HG03520 (cell line): ENCODE measurements around the gene EPB41L4A.

Experiments used
- ATAC-seq: cut with Tn5 transposase; IDR thresholded peaks from one replicate; pipeline ENCODE4 v1.9.1; 2021; ENCODE audit warnings: mild to moderate bottlenecking, moderate library complexity; ENCODE audit not compliant: unreplicated experiment

EPB41L4A gene

DNA sequence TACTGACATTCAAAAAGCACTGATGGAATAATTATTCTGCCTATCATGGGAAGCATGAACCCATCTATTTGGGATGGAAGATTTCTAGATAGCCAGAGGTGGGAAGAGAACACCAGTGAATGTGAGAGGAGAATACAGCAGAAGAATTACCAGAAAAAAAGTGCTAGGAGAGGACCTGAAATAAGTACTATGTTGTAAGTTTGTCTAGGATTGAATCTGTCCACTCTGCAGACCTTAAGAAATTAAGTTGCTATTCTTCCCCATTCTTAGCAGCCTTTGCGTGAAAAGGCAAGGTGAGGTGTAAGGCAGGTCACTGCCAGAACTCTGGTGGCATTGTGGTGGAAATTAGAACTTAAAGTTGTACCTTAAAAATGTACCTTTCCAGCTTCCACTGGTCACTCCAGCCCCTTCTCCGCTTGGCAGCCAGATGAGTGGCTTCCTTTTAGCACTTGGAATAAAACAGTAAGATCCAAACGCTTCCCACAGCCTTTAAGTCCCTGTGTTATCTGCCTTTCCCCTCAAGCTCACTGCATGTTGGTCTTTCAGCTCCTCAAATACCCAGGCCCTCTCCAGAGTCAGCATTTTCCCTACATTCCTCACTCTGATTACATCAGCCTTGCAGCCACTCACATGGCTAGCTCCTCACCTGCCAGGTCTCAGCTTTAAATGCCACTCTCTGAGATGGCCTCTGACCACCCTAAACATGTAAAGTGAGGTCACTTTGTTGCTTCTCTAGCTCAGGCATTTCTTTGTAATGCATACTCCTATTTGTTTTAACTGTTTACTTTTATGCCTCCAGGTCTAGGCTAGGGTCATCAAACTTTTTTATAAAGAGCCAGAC, 253.0 kb downstream of the EPB41L4A start:
- ATAC-seq = no peak

DNA sequence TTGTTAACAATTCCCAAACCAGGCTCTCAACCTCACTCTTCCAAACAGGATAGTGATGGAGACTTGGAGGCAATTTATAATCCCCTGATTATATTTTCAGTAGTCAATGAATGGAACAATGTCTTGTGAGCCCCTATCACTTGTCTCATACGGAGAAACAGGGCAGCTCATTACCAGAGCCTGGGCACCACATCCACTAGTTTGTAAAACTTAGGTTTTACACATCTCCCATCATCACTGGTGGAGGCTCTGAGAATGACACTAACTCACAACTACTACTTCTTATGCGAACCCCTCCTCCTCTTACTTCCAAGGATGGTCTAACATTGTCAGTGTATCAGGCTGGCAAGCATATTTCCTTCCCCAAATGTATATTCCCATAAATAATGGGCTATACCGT, 253.7 kb downstream of the EPB41L4A start:
- no peak for ATAC-seq

DNA sequence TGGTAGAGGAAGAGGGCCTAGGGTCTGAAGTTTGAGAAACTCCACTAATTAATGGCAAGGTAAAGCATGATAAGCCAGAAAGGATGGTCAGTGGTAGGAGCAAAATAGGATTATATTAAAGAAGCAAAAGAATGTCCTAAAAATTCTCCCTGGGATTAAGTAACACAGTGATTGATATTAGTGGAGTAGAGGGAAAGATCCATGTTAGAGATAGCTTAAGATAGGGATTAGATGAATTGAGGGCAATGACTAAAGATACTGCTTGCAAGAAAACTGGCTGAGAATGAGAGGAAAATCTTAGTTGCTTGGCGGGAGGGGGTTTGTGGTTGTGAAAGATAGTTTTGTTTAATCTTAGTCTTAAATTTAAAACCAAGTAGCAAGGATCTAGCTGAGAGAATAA, 255.6 kb downstream of the EPB41L4A start:
- ATAC-seq = no peak

DNA sequence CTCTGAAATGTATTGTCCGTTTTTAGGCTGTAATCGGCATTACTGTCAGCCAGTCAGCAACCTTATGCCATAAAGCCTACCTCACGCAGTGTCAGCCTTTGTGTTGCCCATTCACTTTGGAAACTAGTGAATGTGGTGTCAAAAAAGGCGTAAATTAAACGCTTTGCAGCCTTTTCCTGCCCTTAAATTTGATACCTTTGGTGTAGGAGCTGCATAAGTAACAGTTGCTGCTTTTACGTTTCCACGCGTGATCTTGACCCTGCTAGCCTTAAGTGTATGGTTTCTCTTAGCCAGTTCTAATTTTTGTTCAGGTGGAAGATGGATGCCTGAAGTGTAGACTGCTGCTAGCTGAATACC, 257.7 kb downstream of the EPB41L4A start:
- no peak for ATAC-seq

DNA sequence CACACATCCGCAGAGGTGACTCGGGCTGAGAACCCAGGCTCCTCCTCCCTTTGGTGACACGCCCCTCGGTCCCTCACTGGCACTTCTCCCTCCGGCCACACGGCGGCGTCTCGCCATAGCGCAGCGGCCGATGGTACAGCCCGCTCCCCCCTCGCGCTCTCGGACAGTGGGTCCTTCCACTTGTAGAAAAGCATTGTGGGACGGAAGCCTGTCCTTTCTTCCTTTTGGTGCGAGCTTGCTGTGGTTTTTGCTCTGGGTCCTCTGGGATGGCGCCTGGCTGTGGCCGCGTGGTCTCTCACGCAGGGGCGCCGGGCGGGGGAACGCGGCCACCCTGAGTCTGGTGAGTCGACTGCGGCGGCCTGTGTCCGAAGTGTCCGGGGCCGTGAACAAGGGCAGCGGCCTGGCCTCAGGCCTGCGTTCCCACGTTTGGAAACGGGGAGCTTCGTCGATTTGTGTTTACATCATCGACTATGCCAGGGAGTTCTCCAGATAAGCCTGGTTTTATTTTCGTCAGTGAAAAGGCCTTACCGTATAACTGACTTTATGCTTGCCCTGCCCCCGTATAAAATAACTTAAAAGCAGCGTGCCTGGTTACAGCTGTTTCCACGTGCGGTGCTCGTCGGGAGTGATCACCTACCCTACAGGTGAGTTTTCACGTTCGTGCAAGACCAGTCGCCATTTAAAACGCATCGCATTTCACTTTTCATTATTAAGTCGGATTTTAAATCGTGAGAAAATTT, 258.3 kb downstream of the EPB41L4A start:
- peak; percentile 96 for ATAC-seq

DNA sequence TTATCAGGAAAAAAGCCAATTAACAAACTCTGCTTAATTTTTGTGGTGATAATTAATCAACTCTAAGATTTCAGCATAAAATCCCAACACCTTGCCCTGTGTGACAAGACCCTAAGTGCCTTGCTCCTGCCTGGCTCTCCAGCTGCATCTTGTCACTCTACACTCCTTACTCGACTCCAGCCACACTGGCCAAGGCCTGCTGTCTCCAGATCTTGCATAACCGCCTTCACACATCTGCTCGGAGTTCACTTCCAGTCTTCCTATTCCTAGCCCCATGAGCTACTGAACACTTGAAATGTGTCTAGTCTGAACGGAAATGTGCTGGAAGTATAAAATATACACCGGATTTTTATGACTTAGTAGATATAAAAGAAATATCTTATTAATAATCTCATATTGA, 259.6 kb downstream of the EPB41L4A start:
- no peak for ATAC-seq

DNA sequence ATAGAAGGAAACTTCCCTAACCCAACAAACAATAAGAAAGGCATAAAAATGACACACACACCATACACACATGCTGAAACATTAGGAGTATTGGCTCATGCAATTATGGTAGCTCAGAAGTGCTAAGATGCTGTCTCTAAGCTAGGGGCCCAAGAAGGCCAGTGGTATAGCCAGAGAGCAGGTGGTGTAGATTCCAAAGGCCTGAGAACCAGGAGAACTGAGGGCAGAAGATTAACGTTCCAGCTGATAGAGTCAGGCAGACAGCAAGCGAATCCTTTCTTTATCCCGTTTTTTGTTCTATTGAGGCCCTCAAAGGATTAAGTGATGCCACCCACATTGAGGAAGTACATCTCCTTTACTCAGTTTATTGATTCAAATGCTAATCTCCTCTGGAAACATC, 262.9 kb downstream of the EPB41L4A start:
- ATAC-seq = no peak

DNA sequence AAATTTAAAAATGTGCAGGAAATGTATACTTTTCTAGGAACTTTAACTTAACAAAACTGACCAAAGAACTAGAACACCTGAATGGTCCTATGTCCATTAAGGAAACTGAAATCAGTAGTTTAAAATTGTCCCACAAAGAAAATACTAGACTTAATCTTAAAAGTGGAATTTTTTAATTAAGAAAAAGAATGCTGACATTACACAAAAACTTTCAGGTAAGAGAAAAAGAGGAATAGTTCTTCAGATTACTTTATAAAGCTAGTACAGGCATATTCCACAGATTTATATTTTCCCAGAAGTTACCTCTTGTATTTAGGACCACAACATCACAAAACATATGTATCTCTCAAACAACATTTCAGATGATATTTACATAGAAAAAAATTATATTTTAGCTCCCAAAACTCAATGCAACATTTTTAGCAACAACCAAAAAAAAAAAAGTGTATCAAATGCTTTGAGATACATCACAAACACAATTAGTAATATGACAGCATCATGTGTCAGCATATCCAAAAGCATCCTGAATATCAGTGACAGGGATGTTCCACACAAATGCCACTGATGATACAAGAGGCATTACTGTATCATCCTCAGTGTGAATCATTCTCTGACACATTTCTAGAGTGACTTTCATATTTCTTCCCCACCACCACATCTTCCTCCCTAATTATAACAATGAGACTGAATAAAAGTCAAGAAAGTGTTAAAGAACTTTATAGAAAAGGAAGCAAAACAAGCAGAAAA, 264.0 kb downstream of the EPB41L4A start:
- no peak for ATAC-seq

DNA sequence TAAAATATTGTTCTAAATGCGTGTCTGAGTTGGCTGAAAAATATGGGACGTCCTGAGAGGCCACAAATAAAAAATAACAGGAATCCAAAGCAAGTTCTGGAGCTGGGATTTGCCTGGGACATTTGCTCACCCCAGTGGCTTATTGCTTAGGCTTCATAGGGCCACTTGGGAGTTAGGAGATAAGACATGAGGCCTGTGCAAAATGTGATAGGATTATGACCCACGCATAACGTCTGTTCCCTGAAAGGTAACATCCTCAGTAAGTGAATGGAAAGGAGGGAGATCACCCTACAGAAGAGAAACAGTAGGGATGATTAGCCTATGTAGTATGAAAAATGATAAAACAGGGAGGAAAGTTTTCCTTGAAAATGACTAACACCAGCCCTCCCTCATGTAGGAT, 269.4 kb downstream of the EPB41L4A start:
- no peak for ATAC-seq

DNA sequence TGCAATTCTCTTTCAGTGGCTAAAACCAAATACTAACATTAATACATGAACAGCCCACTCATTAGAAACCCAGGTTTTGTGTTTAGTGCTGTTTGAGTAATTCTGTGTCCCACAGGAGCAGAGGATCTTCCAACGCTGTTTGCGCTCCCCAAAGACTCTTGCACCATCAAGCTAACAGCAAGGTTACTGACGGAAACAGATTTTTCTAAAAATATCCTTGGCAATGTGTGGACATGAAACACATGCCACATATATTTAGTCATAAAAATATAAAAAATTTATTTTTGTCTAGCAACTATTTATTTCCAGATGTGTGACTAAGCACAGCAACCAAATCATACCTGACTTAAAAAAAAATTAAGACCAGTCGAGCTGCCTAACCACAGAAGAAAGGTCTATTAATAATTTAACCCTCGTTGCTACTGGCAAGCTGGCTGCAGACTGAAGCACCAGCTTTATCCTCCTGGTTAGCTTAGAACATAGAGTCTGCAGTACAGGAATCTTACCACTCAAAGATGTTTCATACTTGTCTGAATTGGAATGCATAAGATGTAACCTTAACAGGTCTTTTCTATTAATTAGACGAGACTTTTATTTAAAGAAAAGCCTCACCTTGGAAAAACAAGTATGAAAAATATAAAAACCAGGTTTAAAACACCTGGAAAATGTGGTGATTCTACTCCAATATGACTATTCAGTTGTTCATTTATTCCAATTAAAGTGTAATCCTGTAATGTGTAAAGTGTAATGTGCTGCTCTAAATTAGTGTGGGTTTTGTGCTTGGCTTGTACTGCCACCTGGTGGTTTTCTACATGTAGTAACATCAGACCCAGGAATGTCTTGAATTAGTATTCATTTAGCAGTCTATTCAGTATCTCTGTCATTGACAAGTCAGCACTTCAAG, 272.5 kb downstream of the EPB41L4A start:
- ATAC-seq = peak; percentile 69

DNA sequence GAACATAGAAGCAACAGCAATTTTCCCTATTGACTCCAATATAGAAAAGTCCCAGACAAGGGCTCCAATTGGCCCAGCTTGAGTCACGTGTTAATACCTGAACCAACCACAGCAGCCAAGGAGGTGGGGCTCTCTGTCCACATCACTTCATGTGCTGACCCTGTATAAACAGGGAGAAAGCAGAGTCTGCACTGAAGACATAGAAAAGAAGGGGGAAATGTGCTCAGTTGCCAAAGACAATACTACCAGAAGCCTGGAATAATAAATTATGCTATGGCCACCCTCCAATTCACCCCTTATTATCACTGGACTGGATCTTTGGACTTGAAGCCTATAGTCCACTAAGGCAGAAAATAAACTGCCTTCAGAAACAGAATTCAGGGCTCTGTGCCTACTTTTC, 275.4 kb downstream of the EPB41L4A start:
- no peak for ATAC-seq

DNA sequence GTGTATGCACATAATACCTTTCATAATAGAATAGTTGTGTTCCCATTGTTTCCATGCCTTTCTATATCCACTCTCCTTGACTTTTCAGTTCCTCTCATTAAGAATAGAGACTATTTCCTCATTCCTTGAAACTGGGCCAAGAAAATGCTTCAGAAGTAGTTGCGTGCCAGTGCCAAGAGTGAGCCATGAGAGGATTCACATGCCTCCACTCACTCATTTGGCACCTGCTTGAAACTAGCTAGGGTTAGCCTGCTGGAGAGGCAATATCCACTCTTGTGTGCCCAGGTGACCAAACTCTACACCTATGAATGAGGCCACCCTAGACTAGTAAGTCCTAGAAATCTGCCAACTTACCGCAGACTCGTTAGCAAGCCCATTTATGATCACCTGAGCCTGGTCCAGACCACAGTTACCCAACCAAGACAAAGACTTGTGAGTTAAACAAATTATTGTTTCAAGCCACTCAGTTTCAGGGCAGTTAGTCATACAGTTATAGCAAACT, 276.3 kb downstream of the EPB41L4A start:
- no peak for ATAC-seq

DNA sequence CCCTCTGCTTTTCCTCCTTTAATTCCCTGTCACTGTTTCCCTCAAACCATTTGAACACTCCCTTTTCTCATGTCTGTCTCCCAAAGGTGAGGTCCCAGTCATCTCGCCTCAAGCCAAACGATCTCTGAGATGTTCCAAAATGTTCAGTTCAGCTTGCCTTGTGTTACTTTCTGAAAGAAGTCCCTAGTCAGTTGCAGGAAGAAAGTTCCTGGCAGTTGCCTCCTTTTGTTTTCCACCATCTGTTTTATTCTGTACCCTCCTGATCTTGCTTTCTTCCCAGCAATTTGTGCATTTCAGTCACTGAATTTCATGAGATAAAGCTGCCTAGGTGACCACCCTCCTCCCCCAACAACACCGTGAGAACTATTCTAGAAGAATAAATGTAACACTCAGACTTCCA, 277.5 kb downstream of the EPB41L4A start:
- no peak for ATAC-seq

DNA sequence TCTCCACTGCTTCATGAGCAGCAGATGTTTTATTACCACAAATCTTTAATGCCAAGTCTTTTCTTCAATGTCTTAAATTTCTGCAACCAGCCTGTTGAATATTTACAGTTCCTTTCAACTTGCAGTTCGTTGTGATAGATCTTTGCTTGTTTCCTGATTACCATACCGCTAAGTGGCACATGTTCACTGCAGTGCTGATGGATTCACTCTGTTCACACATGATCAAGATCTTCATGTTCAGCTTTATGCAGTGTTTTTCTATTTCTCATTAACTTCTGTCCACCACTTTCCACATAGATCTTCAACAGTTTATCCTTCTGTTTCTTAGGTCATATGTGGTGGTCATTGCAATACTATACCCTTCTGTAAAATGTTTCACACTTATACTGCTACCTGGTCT, 280.6 kb downstream of the EPB41L4A start:
- no peak for ATAC-seq

DNA sequence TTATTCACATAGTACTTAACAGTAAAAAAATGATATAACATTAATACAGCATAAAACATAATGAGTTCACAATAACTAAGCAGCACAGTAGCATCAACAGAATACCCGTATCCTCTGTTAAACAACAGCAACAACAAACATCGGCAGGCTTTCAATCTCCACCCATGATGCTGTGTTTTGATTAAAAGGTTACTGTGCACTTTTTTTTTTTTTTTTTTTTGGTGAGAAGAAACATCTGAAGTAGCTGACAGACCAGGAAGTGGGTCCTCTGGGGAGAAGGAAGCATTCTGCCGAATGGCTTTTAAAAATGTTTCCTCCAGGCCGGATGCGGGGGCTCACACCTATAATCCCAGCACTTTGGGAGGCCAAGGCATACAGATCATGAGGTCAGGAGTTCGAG, 282.3 kb downstream of the EPB41L4A start:
- ATAC-seq = no peak

DNA sequence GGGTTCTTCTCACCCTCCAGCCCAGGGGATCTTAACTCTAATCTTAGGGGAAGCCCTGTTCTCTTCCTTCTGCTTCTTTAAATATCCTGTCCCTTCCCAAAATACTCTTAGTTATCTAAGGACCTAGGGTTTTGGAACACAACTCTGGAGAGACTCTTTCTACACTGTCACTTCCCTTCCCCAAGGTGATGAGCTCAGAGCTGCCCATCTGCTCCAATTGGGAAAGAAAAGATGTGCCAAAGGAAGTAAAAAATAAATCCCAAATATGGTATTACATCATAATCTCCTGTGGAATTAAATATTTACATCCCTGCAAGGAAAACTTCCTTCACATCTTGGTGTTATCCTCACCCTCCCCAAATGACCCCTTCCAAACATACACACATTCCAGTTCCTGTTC, 291.2 kb downstream of the EPB41L4A start:
- ATAC-seq = no peak

DNA sequence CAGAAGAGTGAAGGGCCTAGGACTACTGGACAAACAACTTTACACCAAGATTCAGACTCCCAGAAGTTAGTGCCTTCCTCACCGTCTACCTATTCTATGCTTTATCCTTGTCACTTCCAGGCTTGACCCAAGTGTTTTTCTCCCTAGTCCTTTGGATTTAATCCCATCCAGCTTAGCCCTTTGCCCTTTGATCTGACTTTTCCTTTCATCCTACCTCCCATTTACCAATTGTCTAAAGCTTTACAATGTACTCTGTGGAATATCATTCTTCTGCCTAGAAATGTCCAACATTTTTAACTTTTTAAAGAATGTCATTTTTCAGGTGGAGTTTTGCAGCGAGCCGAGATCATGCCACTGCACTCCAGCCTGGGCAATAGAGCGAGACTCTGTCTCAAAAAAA, 292.1 kb downstream of the EPB41L4A start:
- ATAC-seq = no peak

DNA sequence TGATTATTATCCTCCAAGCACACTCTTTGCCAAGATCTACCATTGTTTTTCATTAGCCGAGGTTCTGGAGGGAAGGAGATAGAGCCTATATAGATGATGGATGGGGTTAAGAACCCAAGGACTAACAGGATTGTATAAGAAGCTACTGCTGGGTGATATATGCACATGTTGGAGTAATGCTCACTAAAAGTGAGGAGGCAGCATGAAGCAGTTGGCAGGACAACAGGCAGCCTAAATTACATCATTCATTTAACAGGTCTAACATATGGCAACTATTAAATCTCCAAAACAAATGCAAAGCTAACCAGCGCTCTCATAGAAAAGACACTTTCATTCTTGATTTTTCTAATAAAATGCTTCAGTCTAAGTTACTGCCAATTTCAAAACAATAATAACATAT, 293.2 kb downstream of the EPB41L4A start:
- no peak for ATAC-seq

DNA sequence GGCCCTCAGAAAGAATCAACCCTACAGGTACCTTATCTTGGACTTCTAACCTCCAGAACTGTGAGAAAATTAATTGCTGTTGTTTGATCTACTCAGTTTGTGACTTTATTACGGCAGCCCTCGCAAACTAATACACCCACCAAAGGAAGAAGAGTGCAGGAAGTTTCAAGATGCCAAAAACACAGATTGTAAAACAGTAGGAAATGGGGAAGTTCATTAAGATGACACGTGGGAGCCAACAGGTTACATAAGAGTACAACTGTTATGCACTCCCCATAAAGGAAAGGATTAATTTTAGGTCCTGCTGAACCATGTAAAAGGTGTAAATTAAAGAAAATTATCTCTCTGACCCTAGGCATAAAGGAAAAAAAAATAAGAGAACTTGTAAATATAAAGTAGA, 294.3 kb downstream of the EPB41L4A start:
- no peak for ATAC-seq

DNA sequence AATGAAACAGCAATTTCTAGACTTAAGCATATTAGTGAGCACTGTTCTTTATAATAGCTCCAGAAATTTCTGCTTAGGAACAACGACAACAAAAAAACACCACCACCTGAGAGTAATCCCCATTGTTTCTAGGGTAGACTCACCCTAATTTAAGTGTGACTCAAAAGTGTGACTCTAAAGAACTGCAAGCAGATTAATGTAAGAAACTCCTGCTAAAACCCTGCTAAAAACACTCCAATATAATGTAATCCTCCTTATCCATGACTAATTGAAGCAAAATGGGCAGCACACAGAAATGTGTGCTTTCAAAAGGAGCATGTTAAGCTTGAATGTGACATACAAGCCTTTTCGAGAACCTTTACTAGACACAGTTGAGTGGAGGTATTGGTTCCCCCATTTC, 296.0 kb downstream of the EPB41L4A start:
- no peak for ATAC-seq

DNA sequence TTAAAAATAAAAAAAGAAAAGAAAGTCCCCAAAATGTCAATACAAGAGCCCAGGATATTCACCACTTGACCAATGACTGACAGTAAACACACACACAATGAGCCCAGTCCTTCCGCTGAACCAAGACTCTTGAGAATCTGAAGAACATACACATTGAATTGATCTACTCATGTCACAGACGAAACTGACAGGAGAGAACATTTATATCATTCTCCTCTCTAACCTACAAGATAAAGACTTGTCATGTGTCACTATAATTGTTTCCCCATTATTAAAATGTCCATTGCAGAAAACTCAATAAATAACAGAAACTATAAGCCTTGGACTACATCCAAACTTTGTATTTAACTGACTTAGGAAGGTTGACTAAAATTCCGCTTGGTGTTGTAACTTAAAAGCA, 296.7 kb downstream of the EPB41L4A start:
- ATAC-seq = no peak
